ENCODE results near the gene PHAX.

- TF ChIP-seq RAD21 (IDR thresholded peaks at IDR 0.05; ENCODE audit: insufficient read depth, low read depth, low read length): no peak
- no peak for TF ChIP-seq EZH2 (IDR thresholded peaks at IDR 0.05; ENCODE audit: borderline replicate concordance, control insufficient read depth, low read depth, low read length)
- no peak for TF ChIP-seq USF2 (IDR thresholded peaks at IDR 0.05; ENCODE audit: borderline replicate concordance, low read depth, low read length)
- TF ChIP-seq JUNB (IDR thresholded peaks at IDR 0.05): no peak
- TF ChIP-seq DPF2 (IDR thresholded peaks at IDR 0.05): no peak
- no peak for TF ChIP-seq RFX5 (IDR thresholded peaks at IDR 0.05; ENCODE audit: low read depth, low read length)
- TF ChIP-seq KAT2A (conservative IDR thresholded peaks at IDR 0.05; ENCODE audit: control insufficient read depth, low read depth, low read length): no peak
- TF ChIP-seq EP300 (IDR thresholded peaks at IDR 0.05; ENCODE audit: borderline replicate concordance in 1 of 2, control insufficient read depth in 1 of 2, low read depth in 2 of 2, low read length in 2 of 2): no peak
- no peak for TF ChIP-seq CTCF (IDR thresholded peaks at IDR 0.05 in 2 of 3, conservative IDR thresholded peaks at IDR 0.05 in 1 of 3; ENCODE audit: control insufficient read depth in 2 of 3, extremely low read depth in 1 of 3, insufficient read depth in 1 of 3, low read depth in 3 of 3, low read length in 3 of 3)
- TF ChIP-seq POLR2AphosphoS5 (IDR thresholded peaks at IDR 0.05; ENCODE audit: low read length): no peak
Measured at GRCh38 chr5:126619781-126620180, 19.0 kb downstream of the PHAX start.

Data from GM12878 (cell line).